HepG2 (cell line): Measurements from ENCODE around the gene PEX10. TPM values are rescaled to one million over a fixed set of nuclear protein-coding genes. Genes with fewer than 3 reads are reported as not detected.
A peak's percentile ranks its signal among the peaks of the same experiment; 100 is the strongest.

Source experiments
- ATAC-seq: fragments of 200-7000 bp; cut with Tn5 transposase; 3 replicates; pipeline ENCODE4 v1.9.1; 2020; ENCODE audit warnings: mild to moderate bottlenecking, moderate library complexity
- BruUV-seq: library from RNA; stranded (reverse); fragments of 400-500 nt; replicated peaks from 2 replicates; lab custom pipeline; 2021; lab: Mats Ljungman, UMichigan
- CTCF ChIA-PET: fragments of 300-600 bp; formaldehyde crosslinking; extraction: SDS; loops from one replicate; lab custom pipeline; 2021; ENCODE audit warnings: low total read pairs, inconsistent platforms, low intra/inter-chr PET ratio; lab: Yijun Ruan, JAX
- POLR2A ChIA-PET: fragments of 350-600 bp; sonication (Branson Sonifier 250); formaldehyde crosslinking; loops from one replicate; lab custom pipeline; 2020; ENCODE audit warnings: antibody characterized with exemption, inconsistent platforms; lab: Yijun Ruan, JAX
- DNase-seq: peaks from one replicate; pipeline ENCODE4 v3.0.0-alpha.2; 2015; ENCODE audit warnings: low spot score
- FAIRE-seq: peaks from 3 replicates; lab custom pipeline; 2011; peaks lifted over from hg19 to GRCh38; lab: Jason Lieb, UNC
- H2AFZ ChIP-seq: one replicate; pipeline ENCODE4 v1.6.1; 2011; ENCODE audit warnings: low read length, inconsistent platforms
- H3K27ac ChIP-seq: fragments of 300-600 bp; 3 replicates; pipeline ENCODE4 v1.8.0; 2011; ENCODE audit warnings: mixed run types, mild to moderate bottlenecking, mixed read lengths, low read length, inconsistent platforms; ENCODE audit not compliant: insufficient read depth; ENCODE audit errors: extremely low read length
- H3K27me3 ChIP-seq, 2 experiments: fragments of 200-600 bp in 1 of 2; 2 replicates in 1 of 2; 3 replicates in 1 of 2; pipeline versions ENCODE4 v1.6.0 to v1.8.0; 2011; ENCODE audit warnings: low read length in 2 of 2, mild to moderate bottlenecking in 2 of 2, moderate library complexity in 2 of 2, inconsistent platforms in 1 of 2; ENCODE audit not compliant: insufficient read depth in 2 of 2, control insufficient read depth in 1 of 2
- H3K36me3 ChIP-seq, 2 experiments: fragments of 200-600 bp in 1 of 2; replicated peaks in 1 of 2; 2 replicates in 1 of 2; 3 replicates in 1 of 2; pipeline versions ENCODE4 v1.5.1 to v1.8.0; 2011; ENCODE audit warnings: low read length in 2 of 2, inconsistent platforms in 1 of 2; ENCODE audit not compliant: insufficient read depth in 2 of 2, control insufficient read depth in 1 of 2
- H3K4me1 ChIP-seq: 2 replicates; pipeline ENCODE4 v1.5.1; 2012; ENCODE audit warnings: low read length, inconsistent platforms; ENCODE audit not compliant: insufficient read depth
- H3K4me2 ChIP-seq: 2 replicates; pipeline ENCODE4 v1.6.0; 2011; ENCODE audit warnings: low read depth, low read length, inconsistent platforms
- H3K4me3 ChIP-seq, 3 experiments: fragments of 200-600 bp in 1 of 3; sonication (generic), shearing (Covaris generic) in 1 of 3; replicated peaks in 1 of 3; 2 replicates each; pipeline ENCODE4 v1.5.1; 2011 to 2016; ENCODE audit warnings: low read length in 3 of 3, inconsistent platforms in 2 of 3, low read depth in 2 of 3, mild to moderate bottlenecking in 2 of 3, control low read depth in 1 of 3, mixed read lengths in 1 of 3; ENCODE audit not compliant: insufficient read depth in 1 of 3
- H3K79me2 ChIP-seq: one replicate; pipeline ENCODE4 v1.6.1; 2011; ENCODE audit warnings: low read length, inconsistent platforms; ENCODE audit not compliant: insufficient read depth
- H3K9ac ChIP-seq: 2 replicates; pipeline ENCODE4 v1.6.0; 2011; ENCODE audit warnings: mild to moderate bottlenecking, low read depth, low read length, inconsistent platforms; ENCODE audit not compliant: insufficient read depth
- H3K9me3 ChIP-seq: 2 replicates; pipeline ENCODE4 v1.5.1; 2012; ENCODE audit warnings: mild to moderate bottlenecking, low read length
- H4K20me1 ChIP-seq: 2 replicates; pipeline ENCODE4 v1.6.0; 2011; ENCODE audit warnings: inconsistent platforms, mild to moderate bottlenecking, low read length, moderate library complexity; ENCODE audit not compliant: insufficient read depth
- CCDC6 ChIP-seq: sonication (generic); formaldehyde crosslinking; IDR thresholded peaks from 2 replicates; pipeline ENCODE4 v1.8.1; 2022; ENCODE audit warnings: mild to moderate bottlenecking, missing genetic modification reagents, moderate library complexity
- HOXD1 ChIP-seq: sonication (generic); formaldehyde crosslinking; IDR thresholded peaks from 2 replicates; pipeline ENCODE4 v1.5.0; 2020; ENCODE audit warnings: missing genetic modification reagents
- POLR2A ChIP-seq, 2 experiments: IDR thresholded peaks; 2 replicates each; pipeline ENCODE4 v1.6.1; 2011; ENCODE audit warnings: low read depth in 2 of 2, low read length in 2 of 2, mild to moderate bottlenecking in 1 of 2, moderate library complexity in 1 of 2; ENCODE audit not compliant: insufficient read depth in 1 of 2
- STAT5B ChIP-seq: sonication (generic); formaldehyde crosslinking; IDR thresholded peaks from 2 replicates; pipeline ENCODE4 v1.4.0; 2020; ENCODE audit warnings: missing genetic modification reagents
- ZNF124 ChIP-seq: sonication (generic); formaldehyde crosslinking; IDR thresholded peaks from 2 replicates; pipeline ENCODE4 v1.4.0; 2020; ENCODE audit warnings: missing genetic modification reagents
- ZNF34 ChIP-seq: sonication (generic); formaldehyde crosslinking; IDR thresholded peaks from 2 replicates; pipeline ENCODE4 v1.4.0; 2020; ENCODE audit warnings: mild to moderate bottlenecking, missing genetic modification reagents, borderline replicate concordance
- ZNF563 ChIP-seq: sonication (generic); formaldehyde crosslinking; IDR thresholded peaks from 2 replicates; pipeline ENCODE4 v1.8.0; 2022; ENCODE audit warnings: mild to moderate bottlenecking, moderate library complexity, missing genetic modification reagents
- WGBS: methylation state at CpG from one replicate; pipeline ENCODE4 v1.1.6; 2017; ENCODE audit warnings: low lambda C conversion rate; 5-methylcytosine and 5-hydroxymethylcytosine counted together
- in situ Hi-C: cut with HindIII; loops from 2 replicates; pipeline ENCODE4 v1.10.0; 2017; ENCODE audit warnings: low pct_unique_long_range_greater_than_20kb; ENCODE audit not compliant: extremely low pct_ligation_motif_present
- intact Hi-C: fragments of 100-400 bp; cut with micrococcal nuclease; formaldehyde crosslinking; loops from one replicate; pipeline ENCODE4 v1.10.0; 2022; ENCODE audit not compliant: unreplicated experiment
- polyA plus RNA-seq, 8 experiments: library from polyadenylated mRNA; depleted of rRNA in 3 of 8; stranded (reverse) in 7 of 8; unstranded in 1 of 8; fragments of >200 nt; fragmentation: Illumina TruSeq in 4 of 8; extraction: Trizol in 4 of 8; gene quantifications; 2 replicates each; pipeline versions ENCODE4 v1.2.1 to v1.2.3, GENCODE V29; 2011 to 2016; ENCODE audit warnings: low read depth in 4 of 8, missing spikeins in 1 of 8, mixed read lengths in 1 of 8; ENCODE audit not compliant: insufficient read depth in 1 of 8
- total RNA-seq, 5 experiments: library from RNA; depleted of rRNA; stranded (reverse); fragments of >200 nt; fragmentation: Illumina TruSeq; extraction: Trizol; gene quantifications; 2 replicates each; pipeline ENCODE4 v1.2.3, GENCODE V29; 2016; ENCODE audit warnings: low read depth in 1 of 5

The PEX10 gene
- total and polyA plus RNA-seq, 2 of the 13 experiments (the other 11 are each of a cell fraction or from before 2014, with no cell fraction given): 16.1 to 39.6 TPM

GRCh38 chr1:2394761-2395160, 17.6 kb downstream of the PEX10 start:
- no peak overlapping the region for H3K27ac ChIP-seq
- ATAC-seq: no peak

GRCh38 chr1:2394220-2394619, 18.1 kb downstream of the PEX10 start:
- FAIRE-seq: no peak
- Histone ChIP-seq H3K4me3 (no peak overlapping the region), H3K9ac (peak overlapping the region; percentile 85; the same call in 1 of the 2 replicates), H4K20me1 (peaks cover 8% of the 10 kb centered on the region; the same call in 1 of the 2 replicates), H2AFZ (no peak overlapping the region), H3K9me3 (no peaks in the 10 kb centered on the region), H3K36me3 (peaks cover 18 to 36% of the 10 kb centered on the region in 2 experiments), H3K4me1 (peaks cover 34% of the 10 kb centered on the region), H3K79me2 (peaks cover 36% of the 10 kb centered on the region), H3K4me2 (peak overlapping the region; percentile 92), H3K27ac (peak overlapping the region; percentile 54), H3K27me3 (no peaks in the 10 kb centered on the region; a peak in 1 of 5 replicates)
- POLR2A ChIA-PET: interaction anchor here (1.0 kb wide), 1 partner anchor 188 kb away, joined by 3 read pairs; no protein-coding TSS in a partner anchor
- intact Hi-C loops (no loop called here), in situ Hi-C loops (no loop called here)
- BruUV-seq: no TSS peak
- no peak for ATAC-seq
- 80% methylated on average over 2 of the region's 7 CpGs for WGBS
- TF ChIP-seq POLR2A (IDR thresholded peaks at IDR 0.05; ENCODE audit: insufficient read depth in 1 of 2, low read depth in 2 of 2, low read length in 2 of 2) (0 out of 4 replicates have a peak, but pooled peaks of 1 of the 2 experiments have one; percentile 25), CCDC6 (no peak)
- DNase-seq: no peak
- CTCF ChIA-PET: no interaction called here

More at GRCh38 chr1:2394761-2395160, 17.6 kb downstream of the PEX10 start:
- BruUV-seq: no TSS peak
- peaks cover 29% of the 10 kb centered on the region for H3K4me1 ChIP-seq
- H3K36me3 ChIP-seq: peaks cover 23 to 42% of the 10 kb centered on the region in 2 experiments
- TF ChIP-seq STAT5B (CRISPR knock-in tag): no peak
- TF ChIP-seq ZNF563 (CRISPR knock-in tag): 0 out of 2 replicates have a peak, but pooled peaks have one; percentile 49
- TF ChIP-seq ZNF124 (CRISPR knock-in tag): no peak
- TF ChIP-seq ZNF34 (CRISPR knock-in tag): no peak
- TF ChIP-seq HOXD1 (CRISPR knock-in tag): no peak
- H3K27me3 ChIP-seq: no peaks in the 10 kb centered on the region; a peak in 1 of 5 replicates
- H3K9me3 ChIP-seq: no peaks in the 10 kb centered on the region
- in situ Hi-C loops: no loop called here
- H4K20me1 ChIP-seq: peaks cover 8% of the 10 kb centered on the region; the same call in 1 of the 2 replicates
- ChIA-PET POLR2A (interaction anchor here (1.0 kb wide), 1 partner anchor 188 kb away, joined by 3 read pairs; no protein-coding TSS in a partner anchor), CTCF (no interaction called here)
- H3K79me2 ChIP-seq: peaks cover 36% of the 10 kb centered on the region
- intact Hi-C loops: no loop called here
- no peak for FAIRE-seq
- no peak overlapping the region for H2AFZ ChIP-seq
- no peak for DNase-seq
- 94% methylated on average over 10 of the region's 11 CpGs for WGBS
- no peak overlapping the region for H3K4me3 ChIP-seq
- H3K9ac ChIP-seq: no peak overlapping the region
- H3K4me2 ChIP-seq: no peak overlapping the region
